Right hindlimb (tissue), 1 donor: ENCODE measurements around the gene CMPK1.
A peak's percentile ranks its signal among the peaks of the same experiment; 100 is the strongest.

Experiments used
- DNase-seq: peaks from one replicate; pipeline ENCODE4 v3.0.0-alpha.2; 2018

The CMPK1 gene

GRCh38 chr1:47396671-47397196, 63.1 kb downstream of the CMPK1 start:
- no peak for DNase-seq

GRCh38 chr1:47399138-47399845, 65.7 kb downstream of the CMPK1 start:
- no peak for DNase-seq

DNA sequence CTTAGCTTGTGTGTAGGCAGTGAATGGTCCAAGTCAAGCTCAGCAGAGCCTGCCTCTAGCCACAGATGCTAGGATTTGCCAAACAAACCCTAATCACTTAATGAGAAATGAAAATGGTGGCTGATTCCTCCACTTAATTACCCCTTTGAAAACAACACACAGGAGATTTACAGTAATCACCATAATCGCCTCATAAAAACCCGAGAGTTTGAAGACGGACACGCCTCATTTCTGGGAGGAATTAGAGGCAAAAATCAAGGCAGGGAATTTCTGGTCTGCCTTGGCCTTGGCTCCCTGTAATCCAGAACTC, 66.2 kb downstream of the CMPK1 start:
- DNase-seq = no peak

DNA sequence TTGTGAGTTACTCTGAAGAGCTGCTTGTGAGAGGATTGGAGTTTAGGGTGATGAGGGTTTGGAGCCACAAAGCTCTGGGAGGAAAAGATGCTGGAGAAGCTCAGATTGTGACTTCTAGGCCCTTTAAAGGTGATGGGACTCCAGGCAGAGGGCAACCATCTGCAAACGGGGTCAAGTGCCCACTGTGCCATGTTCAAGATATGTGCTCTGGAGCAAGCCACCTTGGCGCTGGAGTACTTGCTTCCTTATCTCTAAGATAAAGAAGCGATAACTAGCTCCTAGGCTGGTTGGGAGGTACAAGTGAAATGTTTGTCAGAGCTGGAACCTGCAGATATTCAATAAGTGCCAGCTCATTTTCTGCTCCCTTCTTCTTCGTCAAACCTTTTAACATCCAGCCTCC, 68.2 kb downstream of the CMPK1 start:
- DNase-seq = no peak

DNA sequence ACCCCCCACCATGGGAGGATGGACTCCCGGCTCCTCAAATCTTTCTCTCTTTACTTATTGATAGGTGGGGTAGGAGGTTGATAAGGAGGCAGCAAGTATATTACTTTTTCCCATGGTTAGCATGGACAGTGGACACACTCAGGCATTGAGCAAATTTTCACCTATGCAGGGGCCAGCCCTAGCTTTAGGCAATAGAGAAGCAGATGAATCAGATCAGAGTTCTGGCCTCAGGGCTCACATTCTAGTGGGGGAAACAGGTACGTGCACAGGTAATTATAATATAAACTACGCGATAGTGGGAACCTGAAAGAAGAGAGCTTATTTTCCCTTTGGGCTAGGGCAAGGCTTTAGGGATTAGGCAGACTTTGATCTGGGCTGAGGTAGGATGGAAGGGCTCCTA, 69.0 kb downstream of the CMPK1 start:
- no peak for DNase-seq

DNA sequence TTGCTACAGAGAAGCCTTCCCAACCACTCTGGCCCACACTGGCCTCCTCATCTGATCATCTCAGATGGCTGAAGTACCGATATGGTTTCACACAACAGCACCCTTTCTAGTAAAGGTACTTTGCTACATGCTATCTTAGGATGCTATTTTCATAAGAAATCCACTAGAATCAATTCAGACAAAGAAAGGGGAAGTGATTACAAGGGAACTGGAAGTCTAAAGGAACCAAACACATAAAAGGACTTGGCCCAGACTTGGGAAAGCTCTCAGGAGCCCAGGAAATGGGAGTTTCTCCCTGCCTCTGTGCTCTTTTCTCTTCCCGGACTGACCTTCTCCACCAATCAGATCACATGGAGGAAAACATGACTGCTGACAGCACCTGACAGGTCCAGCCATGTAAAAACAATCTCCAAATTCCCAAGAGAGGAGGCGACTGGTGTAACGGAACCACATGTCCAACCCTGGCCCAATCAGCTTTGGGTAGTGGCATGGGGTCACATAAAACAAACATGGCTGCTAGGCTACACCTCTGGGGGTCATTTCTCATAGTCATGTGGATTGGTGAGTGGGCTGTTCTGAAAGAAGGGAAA, 69.8 kb downstream of the CMPK1 start:
- no peak for DNase-seq

DNA sequence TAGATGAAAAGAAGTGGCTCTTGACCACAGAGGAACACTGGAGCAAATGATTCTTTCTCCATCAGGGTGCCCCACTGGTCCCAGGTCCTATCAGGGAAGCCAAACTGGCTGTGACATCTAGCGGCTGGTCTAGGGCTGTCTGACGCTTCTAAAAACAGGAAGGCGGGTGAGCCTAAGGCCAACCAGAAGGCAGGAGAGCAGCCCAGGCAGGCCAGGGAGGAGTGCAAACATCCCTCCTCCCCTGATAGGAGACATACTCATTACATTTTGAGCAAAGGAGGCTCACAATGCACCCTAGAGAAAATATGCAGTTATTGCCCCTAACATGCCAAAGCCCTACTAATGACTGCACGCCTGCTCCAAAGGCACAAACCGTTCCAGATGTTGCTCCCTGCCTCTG, 72.1 kb downstream of the CMPK1 start:
- no peak for DNase-seq

GRCh38 chr1:47406966-47407365, 73.4 kb downstream of the CMPK1 start:
- DNase-seq = no peak

- no peak for DNase-seq
These were observed 73.9 kb downstream of the CMPK1 start for GRCh38 chr1:47407481-47407880.

GRCh38 chr1:47409311-47410067, 75.9 kb downstream of the CMPK1 start:
- peak; percentile 47 for DNase-seq

- no peak for DNase-seq
These were observed 76.5 kb downstream of the CMPK1 start for GRCh38 chr1:47410068-47410455.

DNA sequence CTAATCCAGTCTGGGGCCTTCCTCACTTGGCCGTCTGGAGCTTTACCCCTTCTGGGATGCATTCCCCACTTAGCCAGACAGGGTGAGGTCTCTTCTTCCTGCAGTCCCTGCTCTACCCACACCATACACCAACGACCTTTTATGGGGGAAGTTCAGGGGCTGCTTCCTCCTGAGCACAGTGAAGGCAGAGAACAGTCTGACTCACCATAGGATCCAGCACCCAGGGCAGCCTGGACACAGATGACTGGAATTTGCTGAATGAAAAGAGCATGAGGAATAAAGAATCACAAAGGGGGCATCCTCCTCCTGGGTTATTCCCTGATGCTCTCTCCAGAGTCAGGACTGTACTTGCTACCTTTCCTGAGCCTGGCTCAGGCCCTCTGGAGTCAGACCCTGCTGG, 77.8 kb downstream of the CMPK1 start:
- no peak for DNase-seq

DNA sequence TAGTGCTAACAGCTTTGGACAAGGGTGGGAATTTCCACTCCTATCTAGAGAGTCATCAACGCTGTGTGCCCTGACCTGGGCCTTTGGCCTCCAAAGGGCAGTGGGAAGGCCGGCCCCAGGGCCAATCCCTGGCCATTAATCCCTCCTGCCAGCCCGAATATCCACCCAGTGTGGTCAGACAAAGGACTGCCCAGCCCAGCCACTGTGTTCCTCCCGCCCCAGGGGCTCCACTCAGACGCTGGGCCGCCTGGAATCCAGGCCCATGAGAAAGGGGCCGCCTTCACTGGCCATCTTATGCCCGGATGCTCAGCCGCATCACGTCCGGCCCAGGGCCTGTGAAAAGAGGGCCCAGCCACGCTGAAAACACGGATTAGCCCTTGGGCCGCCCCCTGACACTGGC, 78.8 kb downstream of the CMPK1 start:
- DNase-seq = no peak

- DNase-seq = no peak
These were observed 82.2 kb downstream of the CMPK1 start, which contains the start of gene FOXE3 for GRCh38 chr1:47415728-47416318. Gene FOXE3, plus strand, starts transcription at chr1:47416285. Its CDS starts 31 bp downstream, at chr1:47416316.

DNA sequence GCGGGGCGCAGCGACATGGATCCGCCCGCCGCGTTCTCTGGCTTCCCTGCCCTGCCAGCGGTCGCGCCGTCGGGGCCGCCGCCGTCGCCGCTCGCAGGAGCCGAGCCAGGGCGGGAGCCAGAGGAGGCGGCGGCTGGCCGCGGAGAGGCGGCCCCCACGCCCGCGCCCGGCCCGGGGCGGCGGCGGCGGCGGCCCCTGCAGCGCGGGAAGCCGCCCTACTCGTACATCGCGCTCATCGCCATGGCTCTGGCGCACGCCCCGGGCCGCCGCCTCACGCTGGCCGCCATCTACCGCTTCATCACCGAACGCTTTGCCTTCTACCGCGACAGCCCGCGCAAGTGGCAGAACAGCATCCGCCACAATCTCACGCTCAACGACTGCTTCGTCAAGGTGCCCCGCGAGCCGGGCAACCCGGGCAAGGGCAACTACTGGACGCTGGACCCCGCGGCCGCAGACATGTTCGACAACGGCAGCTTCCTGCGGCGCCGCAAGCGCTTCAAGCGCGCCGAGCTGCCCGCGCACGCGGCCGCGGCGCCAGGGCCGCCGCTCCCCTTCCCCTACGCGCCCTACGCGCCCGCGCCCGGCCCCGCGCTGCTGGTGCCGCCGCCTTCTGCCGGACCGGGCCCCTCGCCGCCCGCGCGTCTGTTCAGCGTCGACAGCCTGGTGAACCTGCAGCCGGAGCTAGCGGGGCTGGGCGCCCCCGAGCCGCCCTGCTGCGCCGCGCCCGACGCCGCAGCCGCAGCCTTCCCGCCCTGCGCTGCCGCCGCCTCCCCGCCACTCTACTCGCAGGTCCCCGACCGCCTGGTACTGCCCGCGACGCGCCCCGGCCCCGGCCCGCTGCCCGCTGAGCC, 83.0 kb downstream of the CMPK1 start:
- no peak for DNase-seq

DNA sequence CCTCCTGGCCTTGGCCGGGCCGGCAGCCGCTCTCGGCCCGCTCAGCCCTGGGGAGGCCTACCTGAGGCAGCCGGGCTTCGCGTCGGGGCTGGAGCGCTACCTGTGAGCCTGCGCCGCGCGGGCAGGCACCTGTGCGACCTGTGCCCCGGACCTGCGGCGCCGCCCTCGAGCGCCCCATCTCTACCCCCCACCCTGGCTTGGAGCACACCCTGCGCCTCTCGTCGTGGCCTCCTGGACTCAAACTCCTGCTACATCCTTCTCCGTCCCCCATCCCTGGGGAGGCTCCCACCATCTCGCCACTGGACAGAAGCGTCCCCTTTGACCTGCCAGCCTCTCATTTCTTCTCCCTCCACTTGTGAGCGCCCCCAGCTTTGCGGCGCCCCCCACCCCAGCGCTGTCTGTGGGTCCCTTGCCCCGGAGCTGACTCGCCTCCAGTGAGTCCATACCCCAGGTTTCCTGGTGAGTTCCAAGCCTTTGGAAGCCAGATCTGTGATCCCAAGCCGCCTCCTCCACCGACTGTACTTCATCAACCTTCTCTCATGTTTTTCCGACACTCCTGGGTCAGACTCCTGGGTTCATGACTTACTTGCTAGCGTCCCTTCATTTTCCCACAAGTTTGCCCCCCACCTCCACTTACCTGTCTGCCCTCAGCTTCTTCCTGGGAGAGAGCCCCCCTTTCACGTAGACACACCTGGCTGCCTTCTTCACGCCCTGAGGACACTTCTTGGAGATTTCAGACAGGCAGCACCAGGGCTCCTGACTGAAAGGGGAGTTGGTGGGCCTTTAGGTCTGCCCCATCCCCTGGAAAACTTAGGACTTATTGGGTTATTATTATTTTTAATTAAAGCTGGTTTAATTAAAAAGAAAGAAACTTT, 83.8 kb downstream of the CMPK1 start:
- no peak for DNase-seq

DNA sequence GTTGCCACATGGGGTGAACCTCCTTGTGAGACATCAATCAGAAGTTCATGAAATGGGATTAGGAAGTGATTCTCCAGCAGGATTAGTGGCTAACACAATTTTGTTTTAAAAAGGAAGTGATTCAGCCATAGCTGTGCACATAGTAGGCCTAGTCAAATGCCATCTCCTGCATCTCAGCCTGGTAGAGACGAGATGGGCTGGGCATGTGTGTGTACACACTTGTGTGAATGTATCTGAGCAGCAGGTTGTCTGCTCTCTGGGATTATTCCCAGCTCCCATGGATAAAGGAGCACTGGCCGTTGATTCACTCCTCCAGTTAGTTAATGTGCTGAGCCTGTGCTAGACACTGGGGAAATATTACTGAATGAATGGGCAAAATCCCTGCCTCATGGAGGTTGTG, 84.5 kb downstream of the CMPK1 start:
- no peak for DNase-seq

DNA sequence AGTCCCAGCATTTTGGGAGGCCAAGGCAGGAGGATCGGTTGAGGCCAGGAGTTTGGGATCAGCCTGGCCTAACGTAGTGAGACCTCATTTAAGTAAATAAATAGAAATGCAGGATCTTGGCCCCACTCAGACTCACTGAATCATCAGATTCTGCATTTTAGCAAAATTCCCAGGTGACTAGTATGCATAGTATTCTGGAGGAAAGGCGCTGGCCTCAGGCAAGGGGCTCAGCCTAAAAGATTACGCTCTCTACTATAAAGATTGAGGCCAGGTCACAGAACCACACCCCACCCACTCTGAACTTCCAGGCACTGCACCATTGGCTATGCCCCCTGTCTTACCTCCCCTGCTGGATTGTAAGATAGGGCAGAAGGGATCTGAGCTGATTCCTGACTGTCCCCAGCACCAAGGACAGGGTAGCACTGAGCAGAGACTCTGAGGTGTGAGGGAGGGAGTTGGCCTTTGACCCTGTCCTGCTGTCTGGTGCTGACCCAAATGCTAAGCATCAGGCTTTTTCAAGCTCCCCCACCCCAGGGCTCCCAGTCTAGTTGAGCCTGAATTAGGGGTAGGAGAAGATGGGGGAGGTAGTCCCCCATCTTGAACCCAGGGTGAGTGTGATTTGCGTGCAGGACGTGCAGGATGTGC, 85.2 kb downstream of the CMPK1 start:
- DNase-seq = no peak

- DNase-seq = no peak
These were observed 87.0 kb downstream of the CMPK1 start for GRCh38 chr1:47420547-47420946.

GRCh38 chr1:47423872-47424271, 90.3 kb downstream of the CMPK1 start:
- DNase-seq = no peak

DNA sequence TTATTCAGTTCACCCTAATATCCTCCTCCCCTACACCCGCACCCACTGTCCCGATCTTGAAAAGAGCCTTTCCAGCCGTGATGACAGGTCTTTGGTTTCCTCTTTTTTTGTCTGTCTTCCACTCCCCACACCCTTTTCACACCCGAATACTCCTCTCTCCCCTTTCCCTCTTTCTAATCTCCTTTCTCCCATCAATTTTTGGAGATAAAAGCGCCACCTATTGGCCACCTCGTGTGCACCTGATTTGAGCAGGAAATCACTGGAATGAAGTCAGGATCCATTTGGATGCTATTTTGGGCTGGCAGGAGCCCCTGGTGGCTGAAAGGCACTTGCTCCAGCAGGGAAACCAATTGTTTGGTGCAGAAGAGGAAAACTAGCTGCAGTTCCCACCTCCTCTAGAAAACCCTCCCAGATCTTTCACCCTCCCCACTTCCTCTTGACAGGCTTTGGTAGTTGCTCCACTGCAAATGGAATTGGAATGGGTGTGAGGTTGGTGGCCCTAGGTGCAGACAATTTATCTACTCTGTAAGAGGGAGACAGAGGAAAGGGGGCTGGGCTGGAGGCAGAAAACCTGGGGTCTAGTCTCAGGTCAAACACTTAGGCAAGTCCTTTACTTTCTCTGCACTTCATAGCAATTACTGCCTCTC, 90.9 kb downstream of the CMPK1 start:
- DNase-seq = no peak
